NCI-H1436 treated with DMSO at 0.1 percent for 48 hours (cell line): ENCODE measurements around the gene VPS51.

ENCODE experiments used
- DNase-seq: peaks from one replicate; lab custom pipeline; 2025; lab: John Stamatoyannopoulos, UW

VPS51 gene

GRCh38 chr11:65119670-65119995 is 23.6 kb downstream of the VPS51 start:
- DNase-seq = no peak

- no peak for DNase-seq
These were observed 24.8 kb downstream of the VPS51 start for GRCh38 chr11:65120831-65121230.

GRCh38 chr11:65121447-65121864 is 25.4 kb downstream of the VPS51 start:
- DNase-seq = no peak

GRCh38 chr11:65121865-65122696 is 26.1 kb downstream of the VPS51 start, which contains the start of the genes FAU and MRPL49:
TSS of gene FAU (minus strand) at chr11:65122134. CDS start at chr11:65121813, 321 bp downstream.
TSS of gene MRPL49 (plus strand) at chr11:65122321. CDS start at chr11:65122347, 26 bp downstream.
- peak; percentile 85 for DNase-seq

- no peak for DNase-seq
These were observed 28.6 kb downstream of the VPS51 start for GRCh38 chr11:65124480-65125196.

- no peak for DNase-seq
These were observed 29.4 kb downstream of the VPS51 start for GRCh38 chr11:65125197-65126056.

- DNase-seq = no peak
These were observed 30.7 kb downstream of the VPS51 start for GRCh38 chr11:65126624-65127274.

- no peak for DNase-seq
These were observed 31.6 kb downstream of the VPS51 start for GRCh38 chr11:65127473-65128181.

GRCh38 chr11:65128182-65129145 is 32.5 kb downstream of the VPS51 start:
- DNase-seq = no peak

GRCh38 chr11:65129649-65130441 is 33.8 kb downstream of the VPS51 start:
- no peak for DNase-seq

GRCh38 chr11:65130631-65131416 is 34.8 kb downstream of the VPS51 start:
- DNase-seq = no peak

GRCh38 chr11:65131417-65131776 is 35.4 kb downstream of the VPS51 start:
- DNase-seq = no peak

GRCh38 chr11:65131895-65132237 is 35.9 kb downstream of the VPS51 start:
- DNase-seq = no peak

- no peak for DNase-seq
These were observed 36.4 kb downstream of the VPS51 start for GRCh38 chr11:65132238-65132987.

GRCh38 chr11:65132988-65133700 is 37.1 kb downstream of the VPS51 start:
- DNase-seq = no peak

GRCh38 chr11:65133724-65134123 is 37.7 kb downstream of the VPS51 start:
- DNase-seq = no peak
